Heart left ventricle (tissue), 13 donors: ENCODE measurements around the gene SNX9.

ENCODE experiments used
- CTCF ChIP-seq, 12 donors: fragments of 200-600 bp; sonication (generic) in 4 of 12; IDR thresholded peaks; one replicate each; pipeline versions ENCODE4 v1.5.0 to v1.8.0; 2018 to 2022; ENCODE audit warnings: antibody characterized with exemption in 12 of 12, mild to moderate bottlenecking in 5 of 12
- POLR2A ChIP-seq, 2 donors: fragments of 450-650 bp; IDR thresholded peaks; one replicate each; pipeline ENCODE4 v1.6.1; 2017; ENCODE audit warnings: antibody characterized with exemption in 2 of 2, mild to moderate bottlenecking in 2 of 2, moderate library complexity in 2 of 2
- donor health status: ischemic (EF 13 %, LVEDD 7.1; RV severe dilation, severe dysfunction).
- donor health status: DM: no; HTN: yes; CAD: no.
- donor health status: DM: no; HTN: no; CAD: no.
- donor health status: ischemic (EF 25% LVEDD 6.9; RV normal size, moderate dysfunction).
- donor health status: ischemic (EF 25% LVEDD 5.7; RV mildly dilated, moderate dysfunction).
- donor health status: ischemic (EF 35%, LVEDD 5.7; RV mildly dilated, moderate dysfunction).
- donor health status: nonischemic (EF 11% LVEDD 7.7; RV severe dilation, severe dysfunction).
- donor health status: DM: yes; HTN: yes; CAD: no.
- donor health status: PGD.
- donor health status: ischemic (EF 29% LVEDD 5.4; RV normal size, mild dysfunction).
- donor health status: nonischemic (EF 23%, LVEDD 6.1; RV moderate dilation, normal function).

- no peak for TF ChIP-seq POLR2A (IDR thresholded peaks at IDR 0.05)
- TF ChIP-seq CTCF (IDR thresholded peaks at IDR 0.05) = no peak
Observed at GRCh38 chr6:157898640-157899039, 75.6 kb downstream of the SNX9 start.
